AG04450 (cell line): Measurements from ENCODE around the gene TMEM59. TPM values are rescaled to one million over a fixed set of nuclear protein-coding genes. Genes with fewer than 3 reads are reported as not detected.
"Not testable (repeated sequence)": the region's sequence is repeated elsewhere in the genome, so short reads cannot be mapped to it uniquely, and the experiment has no call there.

Experiments used
- CTCF ChIA-PET: fragments of 300-600, 350-600 bp; formaldehyde crosslinking; extraction: SDS; loops from one replicate; lab custom pipeline; 2022; ENCODE audit warnings: antibody characterized with exemption, inconsistent platforms; lab: Charles Lee
- POLR2A ChIA-PET: fragments of 350-600 bp; formaldehyde crosslinking; extraction: SDS; loops from one replicate; lab custom pipeline; 2021; ENCODE audit warnings: antibody characterized with exemption, inconsistent platforms; lab: Yijun Ruan, JAX
- DNase-seq: peaks from one replicate; pipeline ENCODE4 v3.0.0-alpha.2; 2011; ENCODE audit warnings: low read depth, low spot score
- H3K27ac ChIP-seq: one replicate; pipeline ENCODE4 v1.5.1; 2012; ENCODE audit warnings: low read depth, low read length, control low read depth
- H3K27me3 ChIP-seq: one replicate; pipeline ENCODE4 v1.6.0; 2012; ENCODE audit warnings: low read length; ENCODE audit not compliant: control insufficient read depth, insufficient read depth
- H3K4me3 ChIP-seq: 2 replicates; pipeline ENCODE4 v1.5.1; 2011; ENCODE audit warnings: mild to moderate bottlenecking, low read depth, low read length, control low read depth
- H3K9me3 ChIP-seq: 2 replicates; pipeline ENCODE4 v1.5.1; 2012; ENCODE audit warnings: low read length; ENCODE audit not compliant: control insufficient read depth, insufficient read depth
- polyA plus RNA-seq: library from polyadenylated mRNA; depleted of rRNA; stranded (reverse); fragments of >200 nt; gene quantifications from 2 replicates; pipeline ENCODE4 v1.2.3, GENCODE V29; 2011
- TF ChIP-seq, protein P1 (sequence below): IDR thresholded peaks from 2 replicates; pipeline ENCODE4 v1.5.1; 2011; ENCODE audit warnings: low read depth, low read length, control low read depth, inconsistent platforms

Gene TMEM59
- polyA plus RNA-seq, 1 experiment = 636 TPM

DNA sequence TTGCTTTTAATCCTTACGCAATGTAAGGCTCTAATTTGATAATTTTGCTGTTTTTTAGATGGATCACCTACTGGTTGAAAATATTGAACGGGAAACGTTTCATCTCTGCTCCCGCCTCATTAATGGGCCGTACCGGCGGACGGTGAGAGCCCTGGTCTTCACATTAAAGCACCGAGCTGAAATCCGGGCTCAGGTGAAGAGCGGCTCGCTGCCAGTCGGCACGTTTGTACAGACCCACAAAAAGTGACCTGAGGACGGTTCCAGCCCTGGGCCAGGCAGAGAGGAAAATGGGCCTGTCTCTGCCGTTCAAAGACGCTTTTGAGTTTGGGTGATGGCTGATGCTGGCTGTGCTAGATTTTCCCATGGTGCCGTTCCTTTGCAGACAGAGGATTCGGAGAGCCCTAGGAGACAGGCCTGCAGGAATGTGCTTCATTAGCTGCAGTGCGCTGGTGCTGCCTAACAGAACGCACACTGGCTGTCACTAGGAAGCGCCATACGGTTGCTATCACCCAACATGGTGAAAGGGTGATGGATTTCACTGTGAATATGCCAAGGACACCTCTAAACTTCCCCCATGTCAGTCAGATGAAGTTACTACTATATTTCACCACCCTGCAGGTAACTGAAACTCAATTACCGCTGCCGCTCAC lies 43.3 kb upstream of the TMEM59 start:
- CTCF ChIA-PET = no interaction called here
- Histone ChIP-seq H3K27me3 (no peaks in the 10 kb centered on the region), H3K4me3 (no peak overlapping the region), H3K27ac (peak overlapping the region; percentile 13), H3K9me3 (no peaks in the 10 kb centered on the region)
- POLR2A ChIA-PET = no interaction called here
- DNase-seq = no peak
- TF ChIP-seq, protein P1, sequence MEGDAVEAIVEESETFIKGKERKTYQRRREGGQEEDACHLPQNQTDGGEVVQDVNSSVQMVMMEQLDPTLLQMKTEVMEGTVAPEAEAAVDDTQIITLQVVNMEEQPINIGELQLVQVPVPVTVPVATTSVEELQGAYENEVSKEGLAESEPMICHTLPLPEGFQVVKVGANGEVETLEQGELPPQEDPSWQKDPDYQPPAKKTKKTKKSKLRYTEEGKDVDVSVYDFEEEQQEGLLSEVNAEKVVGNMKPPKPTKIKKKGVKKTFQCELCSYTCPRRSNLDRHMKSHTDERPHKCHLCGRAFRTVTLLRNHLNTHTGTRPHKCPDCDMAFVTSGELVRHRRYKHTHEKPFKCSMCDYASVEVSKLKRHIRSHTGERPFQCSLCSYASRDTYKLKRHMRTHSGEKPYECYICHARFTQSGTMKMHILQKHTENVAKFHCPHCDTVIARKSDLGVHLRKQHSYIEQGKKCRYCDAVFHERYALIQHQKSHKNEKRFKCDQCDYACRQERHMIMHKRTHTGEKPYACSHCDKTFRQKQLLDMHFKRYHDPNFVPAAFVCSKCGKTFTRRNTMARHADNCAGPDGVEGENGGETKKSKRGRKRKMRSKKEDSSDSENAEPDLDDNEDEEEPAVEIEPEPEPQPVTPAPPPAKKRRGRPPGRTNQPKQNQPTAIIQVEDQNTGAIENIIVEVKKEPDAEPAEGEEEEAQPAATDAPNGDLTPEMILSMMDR = no peak

DNA sequence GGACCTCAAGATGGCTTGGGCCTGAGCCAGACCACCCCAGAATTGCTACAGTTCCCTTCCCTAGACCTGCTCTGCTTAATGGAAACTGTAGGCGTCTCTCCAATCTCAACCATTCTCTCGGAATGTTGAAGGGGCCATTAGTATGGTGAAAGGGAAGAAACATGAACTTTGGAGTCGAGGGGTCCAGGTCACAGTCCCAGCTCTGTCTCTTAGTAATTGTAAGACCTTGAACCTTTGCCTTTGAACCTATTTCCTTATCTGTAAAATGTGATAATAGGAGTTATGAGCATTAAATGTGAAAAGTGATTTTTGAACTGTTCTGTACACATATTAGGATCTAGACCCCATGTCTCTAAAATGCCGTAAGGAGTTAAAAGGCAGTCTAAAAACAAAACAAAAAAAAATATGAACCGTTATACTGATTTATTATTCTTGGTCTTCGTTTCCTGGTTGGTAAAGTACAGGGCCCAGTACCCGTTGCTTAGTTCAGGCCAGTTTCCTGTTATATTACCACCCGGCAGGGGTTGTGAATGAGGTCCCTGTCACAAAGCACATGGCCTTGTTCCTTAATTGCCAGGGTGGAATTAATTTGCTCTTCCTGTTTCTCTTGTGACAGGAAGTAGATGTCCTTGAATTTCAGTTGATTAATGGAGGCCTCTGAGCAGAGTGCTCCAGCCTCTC lies 42.7 kb upstream of the TMEM59 start:
- Histone ChIP-seq H3K27me3 (no peaks in the 10 kb centered on the region), H3K4me3 (no peak overlapping the region), H3K27ac (no peak overlapping the region), H3K9me3 (no peaks in the 10 kb centered on the region)
- DNase-seq = no peak
- CTCF ChIA-PET = interaction anchor here (1.2 to 1.4 kb wide), 2 partner anchors 12 to 14 kb away, joined by 3 to 5 read pairs; no protein-coding TSS in a partner anchor
- TF ChIP-seq, protein P1 = no peak
- POLR2A ChIA-PET = no interaction called here

- H3K4me3 ChIP-seq, H3K9me3 ChIP-seq, DNase-seq, H3K27me3 ChIP-seq, H3K27ac ChIP-seq, POLR2A ChIA-PET: not testable (repeated sequence)
- CTCF ChIA-PET = interaction anchor here (1.2 to 1.4 kb wide), 2 partner anchors 11 to 13 kb away, joined by 3 to 5 read pairs; no protein-coding TSS in a partner anchor
Observed at GRCh38 chr1:54094730-54095105, 41.7 kb upstream of the TMEM59 start.

DNA sequence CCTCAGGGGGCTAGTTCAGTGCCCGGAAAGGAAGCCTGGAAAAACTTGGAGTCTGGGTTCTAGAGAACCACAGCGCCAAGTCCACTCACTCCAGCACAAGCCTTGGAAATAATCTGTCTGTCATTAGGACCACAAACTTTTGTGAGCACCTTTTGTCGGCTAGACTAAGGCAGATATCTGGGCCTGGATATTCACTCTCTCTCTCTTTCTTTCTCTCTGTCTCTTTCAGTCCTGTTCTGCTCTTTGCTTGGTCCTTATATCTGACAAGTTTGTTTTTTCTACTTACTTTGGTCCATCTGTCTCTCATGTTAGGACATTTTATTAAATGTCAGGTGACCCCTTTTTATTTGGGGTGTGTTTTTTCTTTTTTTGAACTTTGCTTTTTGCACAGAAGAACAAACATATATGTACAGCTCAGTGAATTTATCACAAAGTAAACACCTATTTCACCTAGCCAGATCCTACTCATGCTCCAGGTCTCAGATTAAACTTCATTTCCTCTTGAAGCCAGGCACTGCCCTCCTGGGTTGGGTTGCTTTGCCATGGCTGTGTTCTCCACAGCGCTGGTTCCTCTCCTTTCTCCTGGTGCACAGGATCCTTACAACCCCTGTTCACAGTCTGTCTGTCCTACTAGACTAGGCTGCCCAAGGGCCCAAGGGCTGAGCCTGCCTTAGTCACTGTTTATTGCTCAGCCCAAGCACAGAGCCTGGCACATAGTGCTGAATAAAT lies 41.2 kb upstream of the TMEM59 start:
- Histone ChIP-seq H3K9me3 (no peaks in the 10 kb centered on the region), H3K27me3 (no peaks in the 10 kb centered on the region), H3K4me3 (no peak overlapping the region), H3K27ac (no peak overlapping the region)
- no peak for DNase-seq
- POLR2A ChIA-PET = no interaction called here
- TF ChIP-seq, protein P1 = no peak
- CTCF ChIA-PET = interaction anchor here (0.7 to 1.4 kb wide), 3 partner anchors 10 to 392 kb away, joined by 3 to 5 read pairs (median 3); no protein-coding TSS in a partner anchor

- no peak overlapping the region for H3K27ac ChIP-seq
- no peak overlapping the region for H3K4me3 ChIP-seq
- no peak for DNase-seq
- no peaks in the 10 kb centered on the region for H3K9me3 ChIP-seq
- TF ChIP-seq, protein P1 = no peak
- ChIA-PET POLR2A (no interaction called here), CTCF (no interaction called here)
- H3K27me3 ChIP-seq = no peaks in the 10 kb centered on the region
Observed at GRCh38 chr1:54091666-54092065, 38.7 kb upstream of the TMEM59 start.
